Right kidney (tissue), 9 donors: ENCODE data around the gene ANGPTL4.
A peak's percentile ranks its signal among the peaks of the same experiment; 100 is the strongest.
"Not testable (repeated sequence)": the region's sequence is repeated elsewhere in the genome, so short reads cannot be mapped to it uniquely, and the experiment has no call there.

Source experiments
- DNase-seq: peaks from one replicate; pipeline ENCODE4 v3.0.0-alpha.2; 2016
- long read RNA-seq, 8 donors: transcript quantifications; one replicate each; lab custom pipeline, GENCODE V29; 2026

Gene ANGPTL4, protein sequence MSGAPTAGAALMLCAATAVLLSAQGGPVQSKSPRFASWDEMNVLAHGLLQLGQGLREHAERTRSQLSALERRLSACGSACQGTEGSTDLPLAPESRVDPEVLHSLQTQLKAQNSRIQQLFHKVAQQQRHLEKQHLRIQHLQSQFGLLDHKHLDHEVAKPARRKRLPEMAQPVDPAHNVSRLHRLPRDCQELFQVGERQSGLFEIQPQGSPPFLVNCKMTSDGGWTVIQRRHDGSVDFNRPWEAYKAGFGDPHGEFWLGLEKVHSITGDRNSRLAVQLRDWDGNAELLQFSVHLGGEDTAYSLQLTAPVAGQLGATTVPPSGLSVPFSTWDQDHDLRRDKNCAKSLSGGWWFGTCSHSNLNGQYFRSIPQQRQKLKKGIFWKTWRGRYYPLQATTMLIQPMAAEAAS
- long read RNA-seq, donor 1, partial matches to known transcripts = 8 of 28 reads
- long read RNA-seq, donor 1, other reads (novel, unspliced or antisense) = 17 of 28 reads
- long read RNA-seq, donor 2 = 0 reads
- long read RNA-seq, donor 3, partial matches to known transcripts = 0 of 5 reads
- long read RNA-seq, donor 3, other reads (novel, unspliced or antisense) = 5 of 5 reads
- long read RNA-seq, donor 4 = 0 reads
- long read RNA-seq, donor 5 = 0 reads
- long read RNA-seq, donor 6, partial matches to known transcripts = 0 of 1 reads
- long read RNA-seq, donor 6, other reads (novel, unspliced or antisense) = 0 of 1 reads
- long read RNA-seq, donor 7 = 0 reads
- long read RNA-seq, donor 8, partial matches to known transcripts = 5 of 17 reads
- long read RNA-seq, donor 8, other reads (novel, unspliced or antisense) = 12 of 17 reads

DNA sequence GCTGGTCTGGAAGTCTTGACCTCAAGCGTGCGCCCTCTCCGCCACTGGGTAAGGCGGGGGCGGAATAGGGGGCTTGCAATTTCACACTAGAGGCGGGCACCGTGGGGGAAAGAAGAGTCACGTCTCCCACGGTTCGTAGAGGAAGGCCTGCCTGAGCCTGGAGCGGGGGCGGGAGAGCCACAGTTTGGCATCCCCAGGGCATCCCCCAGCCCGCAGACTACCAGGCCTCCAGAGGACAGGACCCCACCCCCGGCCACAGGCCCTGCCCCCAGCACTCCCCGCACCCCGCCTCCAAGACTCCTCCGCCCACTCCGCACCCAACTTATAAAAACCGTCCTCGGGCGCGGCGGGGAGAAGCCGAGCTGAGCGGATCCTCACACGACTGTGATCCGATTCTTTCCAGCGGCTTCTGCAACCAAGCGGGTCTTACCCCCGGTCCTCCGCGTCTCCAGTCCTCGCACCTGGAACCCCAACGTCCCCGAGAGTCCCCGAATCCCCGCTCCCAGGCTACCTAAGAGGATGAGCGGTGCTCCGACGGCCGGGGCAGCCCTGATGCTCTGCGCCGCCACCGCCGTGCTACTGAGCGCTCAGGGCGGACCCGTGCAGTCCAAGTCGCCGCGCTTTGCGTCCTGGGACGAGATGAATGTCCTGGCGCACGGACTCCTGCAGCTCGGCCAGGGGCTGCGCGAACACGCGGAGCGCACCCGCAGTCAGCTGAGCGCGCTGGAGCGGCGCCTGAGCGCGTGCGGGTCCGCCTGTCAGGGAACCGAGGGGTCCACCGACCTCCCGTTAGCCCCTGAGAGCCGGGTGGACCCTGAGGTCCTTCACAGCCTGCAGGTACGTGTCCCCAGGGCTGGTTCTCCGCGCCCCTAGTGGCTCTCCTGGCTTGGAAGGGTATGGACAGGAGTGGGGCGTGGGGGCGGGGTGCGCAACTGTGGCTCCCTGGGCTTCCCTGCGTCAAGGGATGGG, at the start of gene ANGPTL4:
Gene ANGPTL4, plus strand, starts transcription at position 353 of the 969 bp plus-strand sequence. Its CDS starts 167 bp downstream, at position 520.
- peak; percentile 81 for DNase-seq

DNA sequence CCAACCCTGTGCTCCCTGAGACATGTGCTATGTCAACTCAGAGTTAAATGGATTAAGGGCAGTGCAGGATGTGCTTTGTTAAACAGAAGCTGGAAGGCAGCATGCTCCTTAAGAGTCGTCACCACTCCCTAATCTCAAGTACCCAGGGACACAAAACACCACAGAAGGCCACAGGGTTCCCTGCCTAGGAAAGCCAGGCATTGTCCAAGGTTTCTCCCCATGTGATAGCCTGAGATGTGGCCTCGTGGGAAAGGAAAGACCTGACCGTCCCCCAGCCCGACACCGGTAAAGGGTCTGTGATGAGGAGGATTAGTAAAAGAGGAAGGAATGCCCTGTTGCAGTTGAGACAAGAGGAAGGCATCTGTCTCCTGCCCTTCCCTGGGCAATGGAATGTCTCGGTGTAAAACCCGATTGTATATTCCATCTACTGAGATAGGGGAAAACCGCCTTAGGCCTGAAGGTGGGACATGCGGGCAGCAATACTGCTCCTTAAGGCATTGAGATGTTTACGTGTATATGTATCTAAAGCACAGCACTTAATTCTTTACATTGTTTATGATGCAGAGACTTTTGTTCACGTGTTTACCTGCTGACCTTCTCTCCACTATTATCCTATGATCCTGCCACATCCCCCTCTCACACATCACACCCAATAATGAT, 48.8 kb upstream of the ANGPTL4 start:
- not testable (repeated sequence) for DNase-seq

DNA sequence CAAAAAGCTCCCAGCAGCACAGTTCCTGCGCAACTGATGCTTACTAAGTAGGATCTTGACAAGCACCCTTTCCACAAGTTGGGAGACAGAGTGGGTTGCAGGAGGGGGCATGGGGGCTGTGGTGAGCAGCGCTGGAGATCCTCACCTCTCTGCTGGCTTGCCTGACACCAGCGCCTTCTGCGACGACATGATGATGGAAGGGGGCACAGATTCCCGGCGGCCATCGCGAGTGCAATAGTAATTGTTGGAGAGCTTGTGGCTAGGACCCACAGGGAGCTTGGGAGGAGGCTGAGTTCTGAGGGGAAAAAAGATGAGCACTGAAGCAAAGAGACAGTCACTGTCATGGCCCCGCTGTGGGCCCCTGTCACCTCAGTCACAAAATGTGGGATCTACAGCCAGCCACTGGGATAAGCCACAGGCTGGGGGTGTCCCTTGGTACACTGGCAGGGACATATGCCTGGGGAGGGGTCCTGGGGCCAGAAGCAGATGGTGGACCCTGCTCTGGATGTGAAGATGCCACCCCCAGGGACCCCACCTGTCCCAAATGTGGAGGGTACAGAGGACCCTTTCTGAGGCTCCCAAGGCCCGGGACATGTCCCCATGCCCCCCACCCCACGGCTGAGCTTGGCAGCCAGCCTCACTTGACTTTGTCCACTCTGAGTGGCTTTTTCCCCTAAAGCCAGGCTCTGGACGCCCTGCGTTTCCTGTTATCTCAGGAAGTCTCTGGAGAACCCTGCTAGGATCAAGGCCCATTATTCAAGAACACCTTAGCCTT, 47.4 kb upstream of the ANGPTL4 start:
- no peak for DNase-seq

DNA sequence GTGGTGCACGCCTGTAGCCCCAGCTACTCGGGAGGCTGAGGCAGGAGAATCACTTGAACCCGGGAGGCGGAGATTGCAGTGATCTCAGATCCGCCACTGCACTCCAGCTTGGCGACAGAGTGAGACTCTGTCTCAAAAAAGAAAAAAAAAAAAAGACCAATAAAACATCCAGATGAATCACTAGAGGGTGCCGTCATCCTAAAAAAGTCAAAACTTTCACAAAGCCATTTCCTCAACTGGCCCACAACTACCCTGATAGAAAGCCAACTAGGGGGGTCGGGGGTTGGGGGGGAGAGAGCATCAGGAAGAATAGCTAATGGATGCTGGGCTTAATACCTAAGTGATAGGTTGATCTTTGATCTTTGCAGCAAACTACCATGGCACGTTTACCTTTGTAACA, 45.1 kb upstream of the ANGPTL4 start:
- DNase-seq = not testable (repeated sequence)

DNA sequence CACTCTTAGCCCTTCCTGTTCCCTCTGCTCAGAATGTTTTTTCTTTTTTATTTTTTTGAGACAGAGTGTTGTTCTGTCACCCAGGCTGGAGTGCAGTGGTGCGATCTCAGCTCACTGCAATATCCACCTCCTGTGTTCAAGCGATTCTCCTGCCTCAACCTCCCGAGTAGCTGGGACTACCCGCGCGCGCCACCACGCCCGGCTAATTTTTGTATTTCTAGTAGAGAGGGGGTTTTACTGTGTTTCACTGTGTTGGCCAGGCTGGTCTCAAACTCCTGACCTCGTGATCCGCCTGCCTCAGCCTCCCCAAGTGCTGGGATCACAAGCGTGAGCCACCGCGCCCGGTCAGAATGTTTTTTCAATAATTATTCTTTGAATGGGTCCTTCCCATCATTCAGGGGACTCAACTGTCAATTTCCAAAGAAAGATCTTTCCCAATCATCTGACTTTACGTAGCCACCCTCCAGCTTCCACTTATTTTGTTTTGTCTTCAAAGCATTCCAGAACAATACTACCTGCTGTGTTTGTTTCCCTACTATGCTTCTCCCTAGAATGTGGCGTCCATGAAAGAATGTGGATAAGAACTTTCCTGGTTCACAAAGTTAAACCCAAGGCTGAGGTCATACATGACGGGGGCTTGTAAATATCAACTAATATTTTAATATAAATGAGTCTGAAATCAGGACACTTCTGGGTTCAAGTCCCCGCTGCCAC, 44.0 kb upstream of the ANGPTL4 start:
- DNase-seq = no peak

DNA sequence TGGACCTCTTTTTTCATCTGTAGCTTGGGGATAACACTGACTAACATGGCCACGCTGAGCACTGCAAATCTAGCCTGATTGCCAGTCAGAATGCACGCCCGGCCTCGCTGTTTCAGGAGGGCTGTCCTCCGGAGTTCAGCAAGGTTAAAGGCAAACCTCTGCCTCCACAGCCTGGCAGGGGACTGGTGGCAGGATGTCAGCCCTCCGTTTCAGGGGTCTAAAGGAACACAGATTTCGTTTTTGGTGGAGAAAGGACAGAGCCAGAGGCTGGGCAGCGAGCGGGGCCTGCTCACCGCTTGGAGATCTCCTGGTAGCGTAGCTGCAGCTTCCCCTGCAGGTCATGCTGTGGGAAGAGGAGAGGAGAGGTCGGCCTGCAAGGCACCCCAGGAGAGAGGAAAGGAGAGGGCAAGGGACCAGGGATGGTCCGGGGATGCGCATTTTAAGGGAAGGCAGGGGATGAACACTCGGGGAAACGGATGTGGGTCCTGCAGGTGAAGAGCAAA, 43.3 kb upstream of the ANGPTL4 start:
- DNase-seq = no peak

DNA sequence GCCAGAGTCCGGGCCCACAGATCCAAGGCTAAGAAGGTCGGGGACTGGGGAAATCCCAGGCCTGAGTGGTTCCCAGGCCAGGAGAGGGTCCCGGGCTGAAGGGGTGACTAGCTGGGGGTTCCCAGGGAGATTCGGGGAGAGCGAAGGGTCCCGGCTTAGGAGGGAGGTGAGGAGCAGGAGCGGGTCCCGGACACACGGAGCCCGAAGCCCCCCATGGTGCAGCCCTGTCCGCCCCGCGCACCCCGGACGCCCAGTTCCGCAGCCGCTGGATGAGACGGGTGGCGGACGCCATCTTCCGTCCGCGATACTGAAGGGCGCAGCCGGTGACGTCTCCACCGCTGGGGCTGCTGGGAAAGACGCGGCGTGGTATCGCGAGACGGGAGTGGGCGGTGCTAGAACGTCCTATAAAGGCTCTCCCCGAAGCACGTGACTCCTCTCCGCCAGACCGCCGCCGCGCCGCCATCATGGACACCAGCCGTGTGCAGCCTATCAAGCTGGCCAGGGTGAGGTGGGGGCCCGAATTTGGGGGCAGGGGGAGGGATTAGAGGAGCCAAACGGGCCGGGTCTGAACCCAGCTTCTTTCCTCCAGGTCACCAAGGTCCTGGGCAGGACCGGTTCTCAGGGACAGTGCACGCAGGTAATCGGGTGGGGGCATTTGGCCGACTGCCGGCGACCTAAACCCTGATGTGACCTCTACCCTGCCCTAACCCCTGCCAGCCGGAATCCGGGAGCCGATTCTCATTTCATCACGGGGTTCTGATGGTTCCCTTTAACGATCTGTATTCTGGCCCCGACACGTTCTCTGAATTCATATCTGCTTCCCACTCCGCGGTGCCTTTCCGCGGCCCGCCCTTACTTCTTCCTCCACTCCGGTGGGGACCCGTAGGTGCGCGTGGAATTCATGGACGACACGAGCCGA, 42.6 kb upstream of the ANGPTL4 start, which contains the start of the genes NDUFA7 and RPS28:
Gene NDUFA7, minus strand, starts transcription at position 309 of the 919 bp plus-strand sequence. Its CDS starts 17 bp downstream, at position 292.
Gene RPS28, plus strand, starts transcription at position 430 of the 919 bp plus-strand sequence. Its CDS starts 35 bp downstream, at position 465.
- DNase-seq = peak; percentile 93

DNA sequence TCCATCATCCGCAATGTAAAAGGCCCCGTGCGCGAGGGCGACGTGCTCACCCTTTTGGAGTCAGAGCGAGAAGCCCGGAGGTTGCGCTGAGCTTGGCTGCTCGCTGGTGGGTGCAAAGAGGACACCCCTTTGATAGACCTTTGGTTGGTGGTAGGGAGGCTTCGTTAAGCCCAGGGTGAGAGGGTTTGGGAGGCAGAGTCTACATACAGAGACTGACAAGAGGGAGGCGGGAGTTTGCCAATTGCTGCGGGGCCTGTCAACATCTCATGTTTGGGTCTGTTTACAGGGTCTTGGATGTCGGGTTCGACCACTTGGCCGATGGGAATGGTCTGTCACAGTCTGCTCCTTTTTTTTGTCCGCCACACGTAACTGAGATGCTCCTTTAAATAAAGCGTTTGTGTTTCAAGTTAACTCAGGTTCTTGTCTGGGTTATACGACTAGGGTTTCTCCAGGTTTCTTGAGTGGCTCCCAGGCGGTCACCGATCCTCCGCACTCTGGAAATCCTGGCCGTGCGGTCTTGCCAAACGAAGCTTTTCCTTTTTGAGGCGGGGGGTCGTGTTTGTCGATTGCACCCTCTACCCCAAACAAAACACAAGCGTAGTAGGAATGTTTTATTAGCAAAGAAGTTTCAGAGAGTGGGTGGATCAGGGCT, 41.8 kb upstream of the ANGPTL4 start:
- no peak for DNase-seq

DNA sequence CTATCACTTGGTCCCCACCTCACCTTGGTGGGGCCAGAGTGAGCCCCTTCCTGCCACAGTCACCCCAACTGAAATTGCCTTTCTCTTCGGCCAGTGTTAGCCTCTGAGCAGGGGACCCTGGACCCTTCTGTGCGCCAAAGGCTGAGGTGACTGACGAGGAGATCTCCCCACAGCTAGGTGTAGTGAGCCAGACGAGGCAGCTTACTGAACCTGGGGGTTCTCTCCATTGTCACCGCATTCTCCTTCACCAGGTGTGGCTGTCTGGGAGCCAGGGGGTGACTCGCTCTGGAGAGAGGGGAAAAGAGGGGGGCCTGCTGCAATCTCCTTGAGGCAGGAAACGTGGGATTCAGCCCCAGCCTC, 41.3 kb upstream of the ANGPTL4 start:
- DNase-seq = no peak

DNA sequence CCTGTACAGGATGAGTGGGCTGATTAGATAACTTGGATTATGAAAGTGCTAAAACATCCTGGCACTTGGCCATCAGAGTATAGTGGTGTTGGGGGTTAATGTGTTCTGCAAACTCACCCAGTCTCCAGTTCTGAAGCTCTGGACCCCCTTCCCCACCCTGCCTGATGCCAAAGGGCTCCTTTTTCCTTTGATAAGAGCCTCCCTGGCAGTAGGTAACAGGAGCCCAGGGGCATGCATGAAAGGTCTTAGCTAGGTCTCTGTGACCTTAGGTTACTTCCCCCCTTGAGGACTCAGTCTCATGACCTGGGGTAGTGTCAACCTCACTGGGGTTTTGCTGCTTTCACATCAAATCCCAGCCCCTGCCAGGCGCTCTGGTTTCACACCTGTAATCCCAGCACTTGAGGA, 40.2 kb upstream of the ANGPTL4 start:
- DNase-seq = no peak

DNA sequence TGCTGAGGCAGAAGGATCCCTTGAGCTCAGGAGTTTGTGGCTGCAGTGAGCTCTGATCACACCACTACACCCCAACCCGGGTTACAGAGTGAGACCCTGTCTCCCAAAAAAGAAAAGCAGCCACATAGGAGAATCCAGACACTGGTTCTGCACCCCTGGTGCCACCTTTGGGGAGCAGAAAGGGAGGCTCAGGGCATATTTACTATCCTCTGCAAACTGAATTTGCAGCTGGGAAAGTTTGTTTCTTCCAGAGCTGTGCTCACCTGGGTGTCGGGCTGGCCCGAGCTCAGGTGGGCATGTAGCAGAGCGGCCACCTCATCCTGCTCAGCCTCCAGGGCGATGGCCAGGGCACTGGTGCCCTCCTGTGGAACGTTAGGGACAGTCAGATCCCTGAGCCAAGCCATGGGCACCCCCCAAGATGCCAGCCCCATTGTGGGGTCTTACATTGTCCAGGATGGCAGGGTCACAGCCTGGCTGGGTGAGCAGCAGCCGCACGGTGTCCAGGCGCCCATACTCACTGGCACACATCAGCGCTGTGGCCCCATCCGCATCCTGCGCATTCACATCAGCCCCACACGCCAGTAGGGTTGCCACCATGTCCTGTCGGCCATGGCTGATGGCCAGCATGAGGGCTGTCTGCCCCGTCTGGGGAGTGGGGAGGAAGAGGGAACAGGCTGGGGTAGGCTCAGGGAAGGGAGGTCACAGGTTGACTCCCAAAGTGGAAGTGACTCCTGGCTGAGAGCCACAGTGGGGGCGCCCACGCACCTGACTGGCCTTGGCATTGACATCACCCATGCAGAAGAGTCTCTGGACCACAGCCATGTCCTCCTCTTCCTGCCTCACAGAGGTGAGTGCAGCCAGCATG, 39.5 kb upstream of the ANGPTL4 start:
- DNase-seq = no peak

DNA sequence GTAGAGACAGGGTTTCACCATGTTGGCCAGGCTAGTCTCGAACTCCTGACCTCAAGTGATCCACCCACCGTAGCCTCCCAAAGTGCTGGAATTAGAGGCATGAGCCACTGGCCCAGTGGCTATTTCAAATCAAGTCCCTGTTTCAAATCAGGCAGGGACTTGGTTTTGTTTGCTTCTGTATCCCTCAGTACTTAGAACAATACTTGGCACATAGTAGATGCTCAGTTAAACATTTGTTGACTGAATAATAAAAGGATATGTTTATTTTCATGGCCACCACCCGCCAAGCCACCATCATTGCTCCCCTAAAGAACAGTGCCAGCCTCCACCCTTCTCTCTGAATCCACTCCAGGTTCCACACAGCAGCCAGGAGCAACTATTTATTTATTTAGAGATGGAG, 38.5 kb upstream of the ANGPTL4 start:
- DNase-seq = no peak

DNA sequence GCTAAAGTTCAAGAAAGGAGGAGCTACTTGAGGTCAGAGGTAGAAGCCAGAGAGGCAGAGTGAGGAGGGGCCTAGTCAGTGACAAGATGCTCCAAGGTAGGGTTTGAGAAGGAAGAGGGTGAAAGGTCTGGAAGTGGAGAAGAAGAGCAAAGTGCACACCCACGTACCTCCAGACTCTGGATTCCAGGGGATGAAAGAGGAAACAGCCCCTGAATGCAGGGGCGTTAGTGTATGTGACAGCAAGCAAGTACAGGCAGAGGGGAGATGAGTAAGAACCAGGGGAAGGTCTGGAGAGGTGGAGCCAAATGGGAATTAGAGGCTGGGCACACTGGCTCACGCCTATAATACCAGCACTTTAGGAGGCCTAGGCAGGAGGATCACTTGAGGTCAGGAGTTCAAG, 34.0 kb upstream of the ANGPTL4 start:
- no peak for DNase-seq

DNA sequence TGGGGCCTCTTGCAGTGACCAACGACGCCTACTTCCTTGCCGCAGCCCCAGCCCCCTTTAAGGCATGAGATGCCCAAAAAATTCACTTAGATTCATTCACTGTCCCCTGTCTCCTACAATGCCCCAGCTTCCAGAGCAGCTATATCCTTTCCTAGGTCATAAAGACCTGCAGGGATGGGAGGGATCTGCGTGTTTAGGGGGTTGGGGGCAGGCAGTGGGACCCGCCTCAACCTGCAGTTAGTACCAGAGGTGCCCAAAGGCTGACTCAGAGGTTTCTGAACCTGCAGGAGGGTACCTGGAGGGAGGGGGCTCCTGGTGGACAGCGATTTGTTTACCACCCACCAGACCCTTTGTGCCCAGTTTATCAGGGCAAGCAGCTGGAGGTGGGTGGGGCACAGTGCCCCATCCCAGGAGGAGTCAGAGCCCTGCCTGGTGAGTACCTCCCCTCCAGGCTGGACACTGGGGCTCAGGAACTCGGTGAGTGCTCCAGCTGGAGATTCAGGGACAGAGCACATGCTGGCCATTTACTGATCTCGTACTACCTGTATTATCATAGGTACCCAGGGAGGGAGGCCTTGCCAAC, 32.6 kb upstream of the ANGPTL4 start:
- no peak for DNase-seq

DNA sequence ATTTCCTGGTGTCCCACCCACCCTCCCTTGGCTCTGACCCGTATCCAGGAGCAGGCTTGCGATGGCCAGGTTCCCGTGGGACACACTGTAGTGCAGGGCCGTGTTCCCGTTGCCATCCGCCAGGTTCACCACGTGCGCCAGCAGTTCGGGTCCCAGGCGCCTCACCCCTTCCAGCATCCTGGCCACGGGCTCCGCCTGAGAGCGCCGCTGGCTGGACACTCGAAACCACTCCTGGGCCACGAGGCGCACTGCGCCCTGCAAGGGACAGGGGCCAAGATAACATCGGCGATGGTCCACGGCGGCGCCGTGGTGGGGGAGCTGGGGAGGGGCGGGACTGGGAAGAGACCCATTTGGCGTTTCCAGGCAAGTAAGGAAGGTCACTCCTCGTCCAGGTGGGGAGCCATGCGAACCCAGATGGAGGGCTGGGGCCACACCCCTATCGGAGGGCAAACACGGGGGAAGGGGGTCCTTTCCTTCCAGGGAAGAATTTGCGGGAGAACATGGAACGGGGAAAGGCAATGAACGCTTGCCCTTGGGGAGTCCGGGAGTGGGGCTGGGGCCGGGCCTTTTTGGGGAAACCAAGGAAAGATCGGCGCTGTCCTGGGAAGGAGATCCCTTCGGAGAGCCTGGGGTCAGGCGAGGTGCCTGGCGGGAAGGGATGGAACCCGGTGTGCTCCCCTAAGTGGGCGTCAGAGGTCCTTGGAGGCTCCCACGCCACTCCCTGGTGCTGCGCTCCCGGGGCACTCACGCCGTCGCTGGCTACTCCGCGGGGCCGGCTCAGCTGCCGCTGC, 30.8 kb upstream of the ANGPTL4 start:
- DNase-seq = no peak
